Peyer's patch (tissue), 4 donors: ENCODE results near the gene PAQR6. TPM values are rescaled to one million over a fixed set of nuclear protein-coding genes. Genes with fewer than 3 reads are reported as not detected.

ENCODE experiments used
- DNase-seq, 3 donors: peaks; one replicate each; pipeline ENCODE4 v3.0.0-alpha.2; 2017 to 2019
- H3K27ac ChIP-seq, 4 donors: fragments of 200-600 bp; sonication (generic); one replicate each; pipeline ENCODE4 v1.5.1; 2016 to 2019
- H3K27me3 ChIP-seq, 2 donors: fragments of 200-600 bp; sonication (generic); one replicate each; pipeline ENCODE4 v1.5.1; 2019
- H3K36me3 ChIP-seq, 3 donors: fragments of 200-600 bp; sonication (generic); one replicate each; pipeline ENCODE4 v1.5.1; 2016 to 2019
- H3K4me1 ChIP-seq, 4 donors: fragments of 200-600 bp; sonication (generic); one replicate each; pipeline ENCODE4 v1.5.1; 2016 to 2019
- H3K4me3 ChIP-seq, 4 donors: fragments of 200-600 bp; sonication (generic); 1 replicate in 3 of 4; 2 replicates in 1 of 4; pipeline ENCODE4 v1.5.1; 2016 to 2019; ENCODE audit warnings: mild to moderate bottlenecking in 1 of 4
- H3K9me3 ChIP-seq, 4 donors: fragments of 200-600 bp; sonication (generic); one replicate each; pipeline ENCODE4 v1.5.1; 2016 to 2019; ENCODE audit warnings: mild to moderate bottlenecking in 1 of 4
- POLR2A ChIP-seq, 2 donors: fragments of 450-650 bp; IDR thresholded peaks; one replicate each; pipeline ENCODE4 v1.5.1; 2017; ENCODE audit warnings: antibody characterized with exemption in 2 of 2, mild to moderate bottlenecking in 2 of 2, moderate library complexity in 2 of 2
- total RNA-seq, 4 donors: library from RNA; depleted of rRNA; stranded (reverse); fragments of >200 nt; gene quantifications; one replicate each; pipeline ENCODE4 v1.1.0, GENCODE V29; 2016
- TF ChIP-seq, protein P1 (sequence below), 6 experiments: fragments of 450-650 bp in 4 of 6; fragments of 200-600 bp in 2 of 6; sonication (generic) in 1 of 6; IDR thresholded peaks; one replicate each; pipeline ENCODE4 v1.5.1; 2017 to 2019; ENCODE audit warnings: antibody characterized with exemption in 6 of 6, mild to moderate bottlenecking in 3 of 6, moderate library complexity in 1 of 6

Gene PAQR6
- total RNA-seq = 1 to 10 TPM in 3 of 4 donors, under 1 TPM in 1; 0.70 to 7.4 (median 4.1) TPM

- Histone ChIP-seq H3K9me3 (no peaks in the 10 kb centered on the region), H3K36me3 (peaks cover 0 to 38% (median 0%) of the 10 kb centered on the region in 3 donors), H3K27me3 (no peaks in the 10 kb centered on the region), H3K4me1 (peaks cover 0 to 24% (median 11%) of the 10 kb centered on the region in 4 donors), H3K4me3 (no peak within 1 kb of the TSS), H3K27ac (no peak within 1 kb of the TSS)
- peak in 1 of 3 donors; percentile 65 for DNase-seq
- no peak for TF ChIP-seq POLR2A (IDR thresholded peaks at IDR 0.05)
- TF ChIP-seq, protein P1, sequence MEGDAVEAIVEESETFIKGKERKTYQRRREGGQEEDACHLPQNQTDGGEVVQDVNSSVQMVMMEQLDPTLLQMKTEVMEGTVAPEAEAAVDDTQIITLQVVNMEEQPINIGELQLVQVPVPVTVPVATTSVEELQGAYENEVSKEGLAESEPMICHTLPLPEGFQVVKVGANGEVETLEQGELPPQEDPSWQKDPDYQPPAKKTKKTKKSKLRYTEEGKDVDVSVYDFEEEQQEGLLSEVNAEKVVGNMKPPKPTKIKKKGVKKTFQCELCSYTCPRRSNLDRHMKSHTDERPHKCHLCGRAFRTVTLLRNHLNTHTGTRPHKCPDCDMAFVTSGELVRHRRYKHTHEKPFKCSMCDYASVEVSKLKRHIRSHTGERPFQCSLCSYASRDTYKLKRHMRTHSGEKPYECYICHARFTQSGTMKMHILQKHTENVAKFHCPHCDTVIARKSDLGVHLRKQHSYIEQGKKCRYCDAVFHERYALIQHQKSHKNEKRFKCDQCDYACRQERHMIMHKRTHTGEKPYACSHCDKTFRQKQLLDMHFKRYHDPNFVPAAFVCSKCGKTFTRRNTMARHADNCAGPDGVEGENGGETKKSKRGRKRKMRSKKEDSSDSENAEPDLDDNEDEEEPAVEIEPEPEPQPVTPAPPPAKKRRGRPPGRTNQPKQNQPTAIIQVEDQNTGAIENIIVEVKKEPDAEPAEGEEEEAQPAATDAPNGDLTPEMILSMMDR (IDR thresholded peaks at IDR 0.05) = no peak
Observed at GRCh38 chr1:156247460-156248322, at the start of gene PAQR6. Gene PAQR6 (minus strand): TSS chr1:156248056. CDS start chr1:156246731, 1,325 bp downstream.

GRCh38 chr1:156295391-156295947 is 47.6 kb upstream of the PAQR6 start, which contains the start of gene GLMP:
Gene GLMP (minus strand): TSS chr1:156295679. CDS start chr1:156295645, 34 bp downstream.
- Histone ChIP-seq H3K36me3 (no peaks in the 10 kb centered on the region), H3K27me3 (no peaks in the 10 kb centered on the region), H3K4me3 (peak within 1 kb of the TSS; percentile 49 to 78 (median 62)), H3K4me1 (peaks cover 0 to 24% (median 0%) of the 10 kb centered on the region in 4 donors), H3K27ac (peak within 1 kb of the TSS; percentile 25 to 53 (median 42)), H3K9me3 (no peaks in the 10 kb centered on the region)
- peak; percentile 68 to 89 (median 79) for DNase-seq
- no peak for TF ChIP-seq POLR2A (IDR thresholded peaks at IDR 0.05)
- TF ChIP-seq, protein P1 (IDR thresholded peaks at IDR 0.05) = no peak

DNA sequence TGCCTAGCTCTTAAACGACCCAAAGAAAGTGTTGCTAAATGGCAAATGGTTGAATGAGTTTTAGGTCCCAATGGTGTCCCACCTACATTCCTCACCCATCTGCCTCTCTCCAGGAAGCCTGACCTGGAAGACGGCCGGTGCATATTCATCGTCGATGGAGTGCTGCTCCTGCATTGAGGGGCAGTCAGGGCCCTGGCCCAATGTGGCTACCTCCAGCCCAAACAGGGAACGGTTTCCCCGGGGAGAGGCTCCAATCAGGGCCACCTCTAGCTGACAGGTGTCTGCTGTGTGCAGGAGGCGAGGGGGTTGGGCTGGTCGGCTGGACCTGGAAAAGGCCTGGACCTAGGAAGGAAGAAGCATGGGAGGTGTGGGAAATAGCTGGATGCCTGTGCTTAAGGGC is 46.0 kb upstream of the PAQR6 start:
- Histone ChIP-seq H3K9me3 (no peaks in the 10 kb centered on the region), H3K4me3 (no peak overlapping the region), H3K27ac (no peak overlapping the region), H3K36me3 (no peaks in the 10 kb centered on the region), H3K4me1 (peaks cover 0 to 24% (median 0%) of the 10 kb centered on the region in 4 donors), H3K27me3 (no peaks in the 10 kb centered on the region)
- TF ChIP-seq, protein P1 (IDR thresholded peaks at IDR 0.05) = no peak
- no peak for TF ChIP-seq POLR2A (IDR thresholded peaks at IDR 0.05)
- DNase-seq = no peak

DNA sequence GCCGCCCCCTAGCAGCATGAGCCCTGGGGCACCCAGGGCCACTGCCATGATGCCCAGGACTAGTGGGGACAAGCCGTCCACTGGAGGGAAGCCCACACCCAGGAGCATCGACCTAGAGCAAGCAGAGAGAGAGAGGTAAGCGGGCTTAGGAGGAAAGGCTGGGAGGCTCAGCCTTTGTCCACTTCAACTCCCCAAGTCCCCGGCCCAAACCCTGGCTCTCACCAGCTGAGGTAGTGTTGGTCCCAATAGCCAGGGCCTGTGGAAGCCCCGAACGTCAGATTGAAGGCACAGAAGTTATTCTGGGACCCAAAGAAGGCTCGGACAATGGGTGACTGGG is 45.2 kb upstream of the PAQR6 start:
- no peak overlapping the region for H3K27ac ChIP-seq
- no peak overlapping the region for H3K4me3 ChIP-seq
- H3K9me3 ChIP-seq = no peaks in the 10 kb centered on the region
- no peaks in the 10 kb centered on the region for H3K36me3 ChIP-seq
- DNase-seq = no peak
- no peaks in the 10 kb centered on the region for H3K27me3 ChIP-seq
- TF ChIP-seq, protein P1 (IDR thresholded peaks at IDR 0.05) = no peak
- TF ChIP-seq POLR2A (IDR thresholded peaks at IDR 0.05) = no peak
- peaks cover 0 to 24% (median 0%) of the 10 kb centered on the region in 4 donors for H3K4me1 ChIP-seq

GRCh38 chr1:156291226-156292061 is 43.6 kb upstream of the PAQR6 start:
- DNase-seq = peak; percentile 65 to 95 (median 94)
- H3K36me3 ChIP-seq = no peaks in the 10 kb centered on the region
- no peaks in the 10 kb centered on the region for H3K27me3 ChIP-seq
- no peaks in the 10 kb centered on the region for H3K9me3 ChIP-seq
- peak; percentile 28 to 73 for TF ChIP-seq POLR2A (IDR thresholded peaks at IDR 0.05)
- TF ChIP-seq, protein P1 (IDR thresholded peaks at IDR 0.05) = no peak
- H3K27ac ChIP-seq = peak overlapping the region; percentile 39 to 75 (median 64)
- H3K4me3 ChIP-seq = peak overlapping the region; percentile 18 to 54 (median 34)
- peaks cover 0 to 24% (median 0%) of the 10 kb centered on the region in 4 donors for H3K4me1 ChIP-seq
